Stimulated activated CD8-positive, alpha-beta memory T cell treated with anti-CD3 and anti-CD28 coated beads, Interleukin-15, amount 100 ng/mL, for 1 hour (primary cell): ENCODE measurements around the gene PITPNM3.

Source experiments
- DNase-seq: peaks from one replicate; pipeline ENCODE4 v3.0.0-alpha.2; 2020; ENCODE audit warnings: low read depth

The PITPNM3 gene

DNA sequence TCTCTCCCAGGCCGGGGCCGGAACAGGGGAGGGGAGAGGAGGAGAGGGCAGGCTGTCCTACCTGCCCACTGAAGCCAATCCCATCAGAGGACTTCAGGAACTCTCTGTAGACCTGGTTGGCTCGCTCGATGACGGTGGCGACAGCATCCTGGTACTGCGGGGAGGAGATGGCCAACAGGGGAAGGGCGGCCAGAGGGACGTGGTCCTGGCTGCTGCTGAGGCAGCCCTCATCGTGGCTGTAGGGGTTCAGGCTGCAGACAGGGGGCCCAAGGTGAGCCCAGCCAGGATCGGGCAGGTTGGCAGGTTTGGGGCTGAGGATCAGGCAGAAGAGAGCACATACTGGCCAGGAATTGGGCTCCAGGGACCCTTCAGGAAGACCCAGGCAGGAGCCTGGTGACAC is 77.9 kb downstream of the PITPNM3 start:
- no peak for DNase-seq

DNA sequence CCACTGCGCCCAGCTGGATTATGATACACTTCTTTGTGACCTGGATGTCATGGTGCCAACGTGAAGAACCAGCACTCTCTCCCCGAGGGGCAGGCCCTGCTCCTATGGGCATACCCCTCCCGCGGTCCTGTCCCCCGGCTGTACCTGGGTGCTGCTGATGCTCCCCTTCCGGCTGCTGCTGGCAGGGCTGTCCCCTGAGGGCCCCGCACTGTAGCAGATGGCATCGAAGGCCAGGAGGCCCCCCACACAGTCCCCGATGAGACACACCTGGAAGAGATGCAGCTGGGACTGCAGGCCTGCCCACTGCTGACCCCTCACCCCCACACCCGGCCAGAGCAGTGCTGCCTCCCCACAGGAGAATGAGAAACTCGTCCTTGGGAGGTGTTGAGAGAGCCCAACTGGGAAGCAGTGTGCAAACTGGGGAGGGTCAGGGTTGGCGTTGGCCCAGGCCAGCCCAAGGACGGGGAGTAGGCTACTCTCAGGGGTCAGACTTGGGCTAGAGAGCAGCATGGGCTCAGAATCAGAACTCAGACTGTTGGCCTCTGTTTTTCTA is 78.4 kb downstream of the PITPNM3 start:
- no peak for DNase-seq

DNA sequence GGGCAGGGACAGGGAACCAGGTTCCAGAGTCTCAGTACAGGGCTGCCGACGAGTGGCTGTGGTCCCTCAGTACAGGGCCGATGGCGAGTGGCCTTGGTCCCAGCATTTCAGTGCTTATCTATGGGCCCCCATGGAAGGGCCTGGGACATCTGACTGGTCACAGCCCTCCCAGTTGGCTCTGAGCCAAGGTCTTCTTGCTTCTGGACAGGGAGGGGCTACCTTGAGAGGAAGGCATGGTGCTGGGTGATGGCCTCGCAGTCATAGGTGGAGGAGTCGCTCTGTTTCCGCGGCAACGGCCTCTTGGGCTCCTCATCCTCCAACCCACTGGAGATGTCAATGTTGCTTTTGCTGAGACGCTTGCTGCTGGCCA is 79.6 kb downstream of the PITPNM3 start:
- no peak for DNase-seq

DNA sequence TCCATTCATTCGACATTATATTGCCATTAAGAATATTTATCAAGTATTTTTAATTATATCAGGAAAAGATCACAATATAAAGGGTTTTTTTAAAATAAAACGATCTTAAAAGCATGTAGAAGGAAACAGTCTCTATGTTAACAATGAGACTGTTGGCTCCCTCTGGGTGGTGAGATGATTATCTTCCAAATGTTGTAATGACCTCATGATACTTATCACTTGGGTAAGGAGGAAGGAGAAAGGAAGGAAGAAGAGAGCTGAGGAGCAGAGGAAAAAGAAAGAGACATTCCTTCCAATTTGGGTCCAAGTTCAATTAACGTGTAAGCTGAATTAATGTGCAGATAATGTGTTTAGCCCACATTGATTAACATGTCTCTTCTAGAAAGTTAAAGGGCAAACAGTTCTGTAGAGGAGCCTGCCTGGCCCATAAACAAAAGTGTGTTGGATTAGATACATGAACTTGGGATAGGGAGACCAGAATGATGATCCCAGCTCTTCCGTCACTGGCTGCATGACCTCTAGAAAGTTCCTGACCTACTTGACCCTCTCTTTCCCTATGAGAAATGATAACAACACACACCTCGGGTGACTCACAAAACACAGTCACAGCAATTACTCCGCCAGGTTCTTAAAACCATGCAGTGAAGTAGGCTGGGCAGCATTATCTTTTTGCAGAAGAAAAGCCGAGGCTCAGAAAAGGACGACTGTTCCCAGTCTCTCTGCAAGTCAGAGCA is 80.1 kb downstream of the PITPNM3 start:
- DNase-seq, result no peak

DNA sequence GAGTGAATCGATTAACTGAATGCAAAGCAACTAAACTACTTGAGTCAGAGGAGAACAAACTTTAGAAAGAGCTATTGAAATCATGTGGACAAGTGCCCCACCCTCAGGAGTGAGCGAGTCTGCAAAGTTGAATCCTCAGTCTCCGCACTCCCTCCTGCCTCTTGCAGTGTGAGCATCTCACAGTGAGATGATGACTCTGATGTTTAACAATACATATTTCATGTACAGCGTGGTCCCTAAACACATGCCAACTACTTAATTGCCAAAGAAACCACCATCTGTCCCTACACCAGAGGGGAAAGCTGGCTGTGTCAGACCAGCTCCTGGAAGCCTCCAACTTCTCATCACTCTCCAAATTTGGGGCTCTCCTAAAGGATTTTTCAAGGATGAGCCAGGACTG is 80.9 kb downstream of the PITPNM3 start:
- DNase-seq, result no peak

DNA sequence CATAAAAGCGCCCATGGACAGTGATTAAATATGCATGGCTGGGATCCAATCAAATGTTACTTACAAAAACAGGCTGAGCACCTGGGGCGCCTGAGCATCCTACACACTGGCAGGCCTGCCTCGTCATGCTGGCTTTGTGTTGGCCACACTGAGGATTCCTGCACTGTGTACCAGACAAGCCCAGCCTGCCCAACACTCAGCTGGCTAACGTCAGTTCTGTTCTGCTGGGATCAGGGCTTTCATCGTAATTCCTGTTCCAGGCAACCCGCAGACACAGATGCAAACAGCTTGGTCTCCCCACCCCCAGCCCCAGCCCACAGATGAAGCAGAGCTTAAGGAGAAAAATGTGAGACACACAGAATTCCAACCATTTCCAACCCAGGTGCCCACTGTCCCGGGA is 81.4 kb downstream of the PITPNM3 start:
- DNase-seq, result no peak

DNA sequence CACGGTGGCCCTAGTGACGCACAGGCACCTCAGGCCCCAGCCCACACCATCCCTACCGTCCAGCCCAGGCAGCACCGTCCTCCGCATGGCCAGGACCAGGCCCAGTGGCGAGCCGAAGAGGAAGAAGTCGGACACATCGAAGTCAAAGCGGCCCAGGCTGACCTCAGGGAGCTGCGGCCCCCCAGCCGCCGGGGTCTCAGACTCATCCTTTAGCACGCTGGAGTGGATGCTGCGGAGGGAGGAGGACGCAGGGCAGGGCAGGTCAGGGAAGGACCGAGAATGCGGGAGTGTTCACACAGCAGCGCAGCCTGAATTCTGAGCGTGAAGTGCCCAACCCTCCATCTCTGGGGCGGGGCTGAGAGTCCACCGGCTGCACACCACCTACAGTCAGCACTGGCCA is 82.0 kb downstream of the PITPNM3 start:
- DNase-seq, result no peak

DNA sequence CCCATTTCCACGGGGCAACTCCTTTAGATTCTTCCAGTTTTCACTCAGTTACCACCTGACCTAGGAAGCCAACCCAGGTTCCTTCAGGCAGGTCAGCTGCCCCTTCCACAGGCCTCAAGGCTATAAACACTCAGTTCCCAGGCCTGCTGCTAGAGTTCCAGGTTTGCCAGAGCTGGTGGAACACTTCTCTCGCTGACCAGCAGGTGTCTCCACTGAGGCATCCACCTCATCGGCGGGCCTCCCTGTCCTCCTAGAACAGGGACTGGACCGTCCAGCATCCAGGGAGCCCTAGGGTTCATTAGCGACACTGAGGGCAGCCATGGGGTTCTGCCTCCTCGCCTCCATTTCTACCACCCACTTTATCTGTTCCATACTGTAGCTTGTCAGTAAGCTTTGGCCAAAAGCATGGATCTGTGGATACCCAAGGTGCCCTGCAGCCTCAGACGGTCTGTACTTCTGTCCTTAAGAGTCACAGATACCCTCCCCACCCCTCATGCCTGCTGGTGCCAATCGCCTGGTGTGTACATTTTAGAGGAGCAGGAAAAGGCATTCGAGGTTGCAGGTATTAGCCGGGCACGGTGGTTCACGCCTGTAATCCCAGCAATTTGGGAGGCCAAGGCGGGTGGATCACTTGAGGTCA is 83.1 kb downstream of the PITPNM3 start:
- peak; percentile 38 for DNase-seq

DNA sequence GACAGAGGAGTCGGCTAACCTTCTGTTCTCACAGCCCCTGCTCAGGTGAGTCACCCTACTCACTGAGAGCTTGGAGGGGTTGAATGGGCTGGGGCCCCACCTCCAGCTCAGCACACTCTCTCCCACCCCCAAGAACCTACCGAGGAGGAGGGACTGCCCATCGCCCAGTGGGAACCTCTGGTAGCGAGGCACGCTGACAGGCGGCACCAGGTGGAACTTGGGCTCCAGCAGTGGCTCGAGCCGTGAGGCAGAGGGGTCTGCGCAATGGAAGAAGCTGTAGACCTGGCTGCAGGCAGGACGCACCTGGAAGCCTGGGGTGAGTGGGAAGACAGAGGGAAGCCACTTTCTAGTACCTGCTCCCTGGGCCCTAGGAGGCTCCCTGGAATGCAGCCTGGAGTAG is 83.8 kb downstream of the PITPNM3 start:
- no peak for DNase-seq

DNA sequence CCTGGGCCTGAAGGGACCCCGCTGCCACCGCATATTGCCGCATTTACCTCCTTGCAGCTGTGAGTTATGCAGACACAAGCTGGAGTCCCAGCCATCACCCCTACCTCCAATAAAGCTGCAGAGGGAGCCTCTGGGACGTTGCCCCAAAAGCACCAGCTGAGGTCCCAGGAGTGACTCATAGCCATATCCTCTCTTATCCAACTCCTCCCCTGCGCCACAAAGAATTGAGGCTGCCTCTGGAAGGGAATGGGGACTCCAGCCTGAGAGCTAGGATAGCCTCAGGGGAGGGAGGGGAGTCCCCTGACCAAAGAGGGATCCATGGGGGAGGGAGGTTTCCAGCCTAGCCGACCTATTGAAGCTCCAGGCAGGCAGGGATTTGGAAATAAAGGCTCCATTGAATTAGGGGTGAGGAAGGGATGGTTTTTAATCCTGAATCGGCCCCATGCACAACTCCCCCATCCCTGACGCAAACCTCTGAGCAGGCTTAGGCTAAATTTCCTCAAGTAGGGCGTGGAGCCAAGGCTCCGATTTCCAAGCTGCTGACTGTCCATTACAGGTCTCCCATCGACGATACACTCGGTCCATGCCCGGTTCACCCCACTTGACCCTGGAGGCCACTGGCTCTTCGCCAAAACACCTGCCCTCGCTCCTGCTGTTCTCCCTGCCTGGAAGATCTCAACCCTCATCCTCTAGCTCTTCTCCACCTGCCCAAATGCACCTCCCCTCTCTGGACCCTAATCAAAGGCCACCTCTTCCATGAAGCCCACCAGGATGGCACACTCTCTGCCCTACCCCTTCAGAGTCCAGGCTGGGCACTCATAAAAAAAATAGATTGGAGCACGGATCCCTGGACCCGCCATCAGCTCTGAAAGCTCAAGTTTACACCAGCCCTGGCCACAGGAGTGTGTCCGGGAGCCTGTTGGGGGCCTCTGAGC is 84.6 kb downstream of the PITPNM3 start:
- DNase-seq, result no peak

DNA sequence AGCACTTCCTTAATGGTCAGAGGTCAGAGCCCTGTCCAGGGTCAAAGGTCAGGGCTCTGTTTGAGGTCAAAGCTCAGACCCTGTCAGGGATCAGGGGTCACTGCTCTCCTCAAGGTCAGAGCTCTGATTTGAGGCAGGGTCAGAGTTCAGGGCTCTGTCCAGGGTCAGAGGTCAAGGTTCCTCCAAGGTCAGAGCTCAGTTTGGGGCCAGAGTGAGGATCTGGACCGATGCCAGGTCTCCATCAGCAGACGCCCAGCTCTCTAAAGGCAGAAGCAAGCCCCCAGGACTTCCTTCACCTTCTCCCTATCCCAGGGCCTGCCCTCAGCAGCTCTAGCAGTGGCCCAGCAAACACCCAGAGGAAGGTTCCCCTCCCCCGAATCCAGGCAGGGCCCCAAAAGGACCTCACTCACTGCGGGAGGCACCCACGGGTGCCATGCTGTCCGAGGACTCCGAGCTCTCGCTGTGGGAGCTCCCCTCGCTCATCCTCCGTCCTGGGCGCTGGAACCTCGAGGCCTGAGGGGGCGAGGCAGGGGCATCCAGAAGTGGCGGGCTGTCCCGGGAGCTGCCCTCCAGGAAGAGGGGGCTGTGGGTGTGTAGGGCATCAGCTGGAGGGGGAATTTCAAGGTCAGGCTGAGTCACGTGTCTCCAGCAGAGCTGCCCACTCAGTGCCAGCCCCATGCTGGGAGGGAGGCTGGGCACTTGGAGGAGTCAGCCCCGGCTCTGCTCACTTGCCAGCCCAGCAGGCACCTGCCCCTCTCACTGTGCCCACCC is 85.4 kb downstream of the PITPNM3 start:
- DNase-seq, result no peak

DNA sequence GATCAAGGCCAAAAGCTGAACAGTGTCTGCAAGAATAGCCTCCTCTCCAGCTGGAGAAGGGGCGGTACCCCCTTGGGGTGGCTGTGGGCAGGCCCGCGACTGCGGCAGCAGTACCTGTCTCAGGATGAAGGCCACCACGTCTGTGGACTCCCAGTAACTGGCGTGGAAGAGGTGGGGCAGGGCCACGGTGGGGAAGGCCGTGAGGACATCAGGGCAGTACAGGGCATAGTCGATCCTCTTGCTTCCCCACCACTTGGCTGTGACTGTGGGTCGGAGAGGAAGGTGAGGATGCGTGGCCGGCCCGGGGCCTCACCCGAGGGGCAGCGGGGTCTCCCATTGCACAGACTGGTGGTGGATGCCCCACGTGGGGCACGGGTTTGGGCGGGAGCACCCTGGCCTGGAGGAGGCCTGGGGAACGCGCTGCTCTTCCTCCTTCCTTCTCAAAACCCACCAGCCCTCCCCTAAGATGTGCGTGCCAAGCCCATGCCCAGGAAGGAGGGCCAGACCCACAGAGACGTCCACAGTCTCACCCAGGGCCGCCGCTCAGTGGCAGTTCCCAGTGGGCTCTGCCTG is 86.1 kb downstream of the PITPNM3 start:
- DNase-seq, result no peak

DNA sequence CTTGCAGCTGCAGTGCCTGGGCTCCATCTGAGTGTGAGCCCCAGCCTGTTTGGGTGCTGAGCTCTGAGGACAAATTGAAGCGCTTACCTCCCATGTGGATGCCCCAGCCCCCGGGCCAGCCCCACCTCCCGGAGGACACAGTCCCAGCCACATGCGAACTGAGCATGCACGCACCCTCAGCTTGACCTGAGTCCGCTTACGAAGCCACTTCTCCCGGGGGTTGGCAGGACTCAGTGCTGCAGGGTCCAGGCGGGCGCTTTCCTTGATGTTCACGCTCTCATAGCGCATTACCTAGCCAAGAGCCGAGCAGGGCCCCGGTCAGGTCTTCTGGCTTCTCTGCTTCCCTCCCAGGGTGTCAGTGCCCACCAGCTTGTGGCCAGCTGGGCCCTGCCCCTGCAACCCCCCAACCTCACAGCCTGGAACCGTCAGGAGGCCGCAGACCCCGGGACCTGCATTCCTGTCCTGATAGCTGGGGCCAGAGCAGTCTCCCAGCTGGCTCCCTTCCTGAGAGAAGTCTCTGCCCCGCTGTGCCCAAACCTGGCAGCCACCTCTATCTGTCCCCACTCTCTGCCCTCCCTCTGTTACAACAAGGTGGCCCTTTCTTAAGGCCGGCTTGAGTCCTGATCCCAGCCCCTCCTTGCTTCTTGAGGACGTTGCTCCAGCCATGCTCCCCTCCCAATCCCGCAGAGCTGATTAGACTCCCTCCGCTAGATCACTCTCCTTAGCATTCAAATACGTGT is 88.1 kb downstream of the PITPNM3 start:
- DNase-seq, result no peak

DNA sequence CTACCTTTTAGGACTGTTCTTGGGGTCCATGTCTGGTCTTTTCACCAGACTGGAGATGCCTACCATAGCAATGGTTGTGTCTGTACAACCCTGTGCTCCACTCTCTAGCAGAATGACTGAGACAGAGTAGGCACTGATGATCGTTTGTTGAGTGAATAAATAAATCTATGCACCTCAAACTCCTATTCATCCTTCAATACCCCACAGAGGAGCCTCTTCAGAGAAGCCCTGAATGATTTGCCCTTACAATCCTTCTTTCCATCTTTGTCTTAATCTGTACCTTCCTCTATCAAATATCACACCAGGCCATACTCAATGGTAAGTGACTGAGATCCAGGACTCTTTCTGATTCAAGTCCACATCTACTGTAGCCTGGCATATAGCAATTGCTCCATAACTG is 88.8 kb downstream of the PITPNM3 start:
- no peak for DNase-seq

DNA sequence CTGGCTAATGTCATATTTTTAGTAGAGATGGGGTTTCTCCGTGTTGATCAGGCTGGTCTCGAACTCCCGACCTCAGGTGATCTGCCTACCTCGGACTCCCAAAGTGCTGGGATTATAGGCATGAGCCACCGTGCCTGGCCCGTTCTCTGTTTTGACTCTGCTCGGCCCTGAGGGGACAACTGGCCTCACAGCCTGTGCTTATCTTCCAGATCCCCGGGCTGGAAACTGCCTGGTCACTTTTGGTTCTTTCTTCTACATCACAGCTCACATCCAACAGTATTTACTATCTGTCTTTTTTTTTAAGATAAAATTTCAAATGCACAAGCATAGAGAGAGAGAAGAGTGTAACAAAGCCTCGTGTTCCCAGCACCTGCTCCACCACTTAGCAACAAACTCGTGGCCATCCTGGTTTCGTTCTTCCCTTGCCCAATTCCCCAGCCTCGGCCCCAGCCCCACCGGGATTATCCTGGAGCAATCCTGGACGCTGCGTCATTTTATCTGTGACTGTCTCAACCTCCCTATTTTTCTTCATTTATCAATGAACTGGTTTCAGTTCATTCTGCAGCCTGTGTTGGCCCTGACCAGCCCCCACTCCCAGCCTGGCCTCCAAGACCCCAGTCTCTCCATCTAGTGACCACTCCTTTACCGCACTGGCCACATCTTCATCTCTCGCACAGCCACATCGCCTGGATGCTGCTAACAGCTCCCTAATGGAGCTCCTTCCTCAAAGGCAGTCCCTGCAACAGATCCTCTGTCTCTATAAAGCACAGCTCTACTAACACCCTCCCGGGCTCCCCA is 91.0 kb downstream of the PITPNM3 start:
- no peak for DNase-seq

DNA sequence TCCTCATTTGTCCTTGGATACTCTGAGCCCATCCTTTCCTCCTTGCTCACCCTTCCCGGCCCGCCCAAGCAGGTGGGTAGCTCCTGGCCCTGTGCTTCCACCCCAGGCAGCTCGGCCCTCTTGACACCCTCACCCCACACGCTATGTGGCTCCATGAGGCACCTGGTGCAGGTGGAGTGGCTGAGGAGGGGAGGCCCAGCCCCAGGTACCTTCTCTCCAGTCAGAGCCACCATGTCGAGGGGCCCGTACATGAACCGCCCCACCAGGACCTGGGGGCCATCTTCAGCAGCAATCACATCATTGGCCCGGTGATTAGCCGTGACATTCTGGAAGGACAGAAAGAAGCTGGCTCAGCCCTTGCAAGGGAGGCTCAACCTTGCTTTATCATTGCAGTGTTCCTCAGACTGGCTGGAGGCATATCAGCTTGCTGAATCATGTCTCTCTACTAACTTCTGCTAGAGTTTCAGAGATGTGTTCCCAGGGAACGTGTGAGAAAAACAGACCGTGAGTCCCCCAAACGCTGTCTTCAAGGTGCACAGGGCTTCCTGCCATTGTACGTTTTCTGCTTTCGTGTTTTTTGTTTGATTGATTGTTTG is 91.8 kb downstream of the PITPNM3 start:
- DNase-seq, result no peak

DNA sequence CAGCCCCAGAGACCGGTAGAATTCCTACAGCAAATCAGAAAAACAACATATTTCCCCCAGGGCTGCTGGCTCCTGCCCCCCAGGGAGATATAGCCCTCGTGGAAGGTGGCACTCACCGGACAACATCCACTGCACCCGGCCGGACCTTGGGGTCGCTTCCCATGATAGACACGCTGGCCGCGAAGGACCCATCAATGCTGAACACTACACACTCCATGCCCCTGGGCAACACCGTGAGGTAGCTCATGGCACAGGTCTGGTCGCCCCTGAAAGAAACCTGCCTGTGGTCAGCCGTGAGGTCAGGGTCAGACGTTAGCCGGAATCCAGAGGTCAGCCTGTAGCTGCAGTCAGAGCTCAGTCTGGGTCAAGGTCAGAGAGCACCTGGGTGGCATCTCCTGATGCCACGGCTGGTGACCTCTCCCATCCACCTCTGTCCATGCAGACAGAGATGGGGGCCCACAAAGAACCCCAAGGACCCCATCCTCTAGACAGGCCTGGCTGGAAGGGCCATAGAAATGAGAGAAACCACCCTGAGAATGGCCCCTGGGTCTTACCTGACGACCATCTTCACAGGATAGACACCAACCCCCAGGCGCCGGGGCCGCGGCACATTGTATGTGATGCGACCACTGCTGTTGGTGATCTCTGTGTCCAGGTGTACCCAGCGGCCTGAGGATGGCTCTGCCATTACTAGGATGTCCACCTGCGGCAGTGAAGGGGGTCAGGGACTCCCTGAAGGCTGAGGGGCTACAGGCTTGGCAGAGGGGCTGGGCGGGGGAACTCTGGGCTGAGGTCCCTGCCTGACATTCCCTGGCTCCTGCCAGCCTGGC is 92.5 kb downstream of the PITPNM3 start:
- no peak for DNase-seq

DNA sequence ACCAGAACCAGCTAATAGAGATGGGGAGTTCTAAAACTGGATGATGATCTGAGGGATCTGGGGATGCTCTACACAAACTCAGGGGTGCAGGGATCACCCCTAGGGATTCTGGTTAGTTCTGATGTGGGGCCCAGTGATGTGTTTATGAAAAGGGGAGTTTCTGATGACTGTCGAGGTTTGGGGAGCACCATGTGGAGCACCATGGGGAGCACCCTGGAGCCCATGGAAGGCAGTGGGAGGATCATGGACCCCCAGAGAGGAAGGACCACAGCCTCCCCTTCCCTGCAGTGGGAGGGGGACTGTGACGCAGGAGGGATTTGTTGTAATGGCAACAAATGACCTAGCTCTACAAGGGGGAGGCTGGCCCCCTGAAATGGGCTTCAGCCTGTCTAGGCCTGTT is 93.7 kb downstream of the PITPNM3 start:
- no peak for DNase-seq
